ENCODE data around the gene ZFP91. TPM values are rescaled to one million over a fixed set of nuclear protein-coding genes. Genes with fewer than 3 reads are reported as not detected.
A peak's percentile ranks its signal among the peaks of the same experiment; 100 is the strongest.
"Not testable (repeated sequence)": the region's sequence is repeated elsewhere in the genome, so short reads cannot be mapped to it uniquely, and the experiment has no call there.

Gene ZFP91
- total and polyA plus RNA-seq, 2 of the 4 experiments (the other 2 are of a cell fraction) = 20.7 to 25.3 TPM

GRCh38 chr11:58567889-58568512 lies 10.9 kb upstream of the ZFP91 start:
- Histone ChIP-seq H2BK120ac (ENCODE audit: low read depth, low read length) (no peak overlapping the region), H3K4ac (ENCODE audit: low read depth, low read length) (no peak overlapping the region), H3K56ac (ENCODE audit: extremely low read depth, insufficient read depth, low read length) (no peak overlapping the region), H3K79me1 (ENCODE audit: low read depth in 1 of 2, low read length in 2 of 2) (peaks cover 0 to 4% of the 10 kb centered on the region in 2 experiments; a peak in 3 of 4 replicates), H3K36me3 (ENCODE audit: control insufficient read depth, insufficient read depth, low read length) (0 out of 2 replicates have a peak, but pooled peaks cover 2% of the 10 kb centered on the region), H3K4me2 (ENCODE audit: low read depth, low read length) (no peak overlapping the region), H2BK5ac (ENCODE audit: low read depth, low read length, poor library complexity, severe bottlenecking) (no peak overlapping the region), H4K20me1 (ENCODE audit: insufficient read depth, low read length) (no peaks in the 10 kb centered on the region), H3K9me3 (ENCODE audit: control insufficient read depth, insufficient read depth, low read length) (no peaks in the 10 kb centered on the region), H3K14ac (replicated peaks; ENCODE audit: low read depth, low read length) (no peak overlapping the region), H3K9ac (ENCODE audit: low read depth, low read length) (no peak overlapping the region), H3K4me3 (ENCODE audit: insufficient read depth, low read depth, low read length) (no peak overlapping the region), H2AFZ (replicated peaks; ENCODE audit: low read length, poor library complexity) (no peak overlapping the region), H3K18ac (ENCODE audit: low read depth, low read length) (no peak overlapping the region), H3K4me1 (ENCODE audit: control insufficient read depth, insufficient read depth, low read length) (peaks cover 2% of the 10 kb centered on the region), H4K8ac (ENCODE audit: low read depth in 2 of 2, low read length in 2 of 2) (no peak overlapping the region), H4K91ac (ENCODE audit: insufficient read depth, low read depth, low read length) (no peak overlapping the region), H2BK15ac (ENCODE audit: low read depth, low read length) (no peak overlapping the region), H3K27me3 (ENCODE audit: control insufficient read depth, insufficient read depth, low read length) (no peaks in the 10 kb centered on the region), H2AK5ac (ENCODE audit: low read depth, low read length) (no peak overlapping the region), H2BK20ac (ENCODE audit: low read depth, low read length) (no peak overlapping the region), H4K5ac (ENCODE audit: low read depth, low read length) (no peak overlapping the region), H3K27ac (ENCODE audit: insufficient read depth, low read length) (no peak overlapping the region), H2AK9ac (replicated peaks; ENCODE audit: low read depth, low read length, poor library complexity) (no peak overlapping the region), H3K23ac (ENCODE audit: low read depth, low read length) (no peak overlapping the region), H3K9me1 (ENCODE audit: insufficient read depth, low read length) (no peaks in the 10 kb centered on the region; the same call in 1 of the 2 replicates)
- no TSS peak for BruUV-seq (replicated peaks)
- peak; percentile 97 for ATAC-seq (ENCODE audit: low read depth)
- ChIA-PET POLR2A (ENCODE audit: unreplicated experiment) (no interaction called here), CTCF (interaction anchor here (0.6 to 2.2 kb wide), 13 partner anchors 9 to 778 kb away, joined by 3 to 16 read pairs (median 6); no protein-coding TSS in a partner anchor)
- in situ Hi-C loops (cut with MboI; ENCODE audit: low sequenced_read_pairs) (no loop called here), intact Hi-C loops (cut with micrococcal nuclease) (no loop called here), dilution Hi-C loops (cut with HindIII; ENCODE audit: low sequenced_read_pairs, unreplicated experiment) (no loop called here)
- no CpG with 5 or more reads among the region's 4 CpGs for WGBS, 2 experiments (ENCODE audit: extremely low coverage in 2 of 2, insufficient read length in 1 of 2)
- TF ChIP-seq BHLHE40 (IDR thresholded peaks at IDR 0.05; ENCODE audit: low read depth, low read length) (no peak), SMC3 (IDR thresholded peaks at IDR 0.05; ENCODE audit: low read depth, low read length) (peak; percentile 57), CTCF (conservative IDR thresholded peaks at IDR 0.05; ENCODE audit: low read depth, low read length) (peak; percentile 80), RAD21 (IDR thresholded peaks at IDR 0.05; ENCODE audit: low read length) (peak; percentile 61)
- peak; percentile 54 for DNase-seq

GRCh38 chr11:58572906-58573305 lies 6.0 kb upstream of the ZFP91 start:
- Histone ChIP-seq H3K4ac (ENCODE audit: low read depth, low read length) (peak overlapping the region; percentile 39; the same call in 1 of the 2 replicates), H4K8ac (ENCODE audit: low read depth in 2 of 2, low read length in 2 of 2) (peak overlapping the region in 1 of 2 experiments; percentile 50; a peak in 1 of 4 replicates), H3K4me1 (ENCODE audit: control insufficient read depth, insufficient read depth, low read length) (peaks cover 15% of the 10 kb centered on the region), H2BK120ac (ENCODE audit: low read depth, low read length) (peak overlapping the region; percentile 61), H2AK5ac (ENCODE audit: low read depth, low read length) (peak overlapping the region; percentile 72), H3K27ac (ENCODE audit: insufficient read depth, low read length) (peak overlapping the region; percentile 71), H2BK5ac (ENCODE audit: low read depth, low read length, poor library complexity, severe bottlenecking) (peak overlapping the region; percentile 94), H3K18ac (ENCODE audit: low read depth, low read length) (peak overlapping the region; percentile 38; the same call in 1 of the 2 replicates), H4K91ac (ENCODE audit: insufficient read depth, low read depth, low read length) (peak overlapping the region; percentile 25; the same call in 1 of the 2 replicates), H4K5ac (ENCODE audit: low read depth, low read length) (peak overlapping the region; percentile 51; the same call in 1 of the 2 replicates), H3K14ac (replicated peaks; ENCODE audit: low read depth, low read length) (0 out of 2 replicates have a peak overlapping the region, but pooled peaks have one; percentile 43), H3K79me1 (ENCODE audit: low read depth in 1 of 2, low read length in 2 of 2) (peaks cover 8 to 26% of the 10 kb centered on the region in 2 experiments; a peak in 3 of 4 replicates), H2BK20ac (ENCODE audit: low read depth, low read length) (peak overlapping the region; percentile 47; the same call in 1 of the 2 replicates)
- H2AK9ac ChIP-seq (replicated peaks; ENCODE audit: low read depth, low read length, poor library complexity); H3K9me3 ChIP-seq (ENCODE audit: control insufficient read depth, insufficient read depth, low read length); H2BK15ac ChIP-seq (ENCODE audit: low read depth, low read length); H3K27me3 ChIP-seq (ENCODE audit: control insufficient read depth, insufficient read depth, low read length); dilution Hi-C loops (cut with HindIII; ENCODE audit: low sequenced_read_pairs, unreplicated experiment); H3K9me1 ChIP-seq (ENCODE audit: insufficient read depth, low read length); H3K4me3 ChIP-seq (ENCODE audit: insufficient read depth, low read depth, low read length); POLR2A ChIA-PET (ENCODE audit: unreplicated experiment); H3K9ac ChIP-seq (ENCODE audit: low read depth, low read length); ATAC-seq (ENCODE audit: low read depth); H2AFZ ChIP-seq (replicated peaks; ENCODE audit: low read length, poor library complexity); CTCF ChIA-PET; DNase-seq; H3K56ac ChIP-seq (ENCODE audit: extremely low read depth, insufficient read depth, low read length); H4K20me1 ChIP-seq (ENCODE audit: insufficient read depth, low read length); H3K36me3 ChIP-seq (ENCODE audit: control insufficient read depth, insufficient read depth, low read length); H3K4me2 ChIP-seq (ENCODE audit: low read depth, low read length); H3K23ac ChIP-seq (ENCODE audit: low read depth, low read length); BruUV-seq (replicated peaks): not testable (repeated sequence)
- WGBS, 2 experiments (ENCODE audit: extremely low coverage in 2 of 2, insufficient read length in 1 of 2) = 100% methylated on average over 3 of the region's 14 CpGs; no CpG with 5 or more reads in 1 of the 2 experiments
- in situ Hi-C loops (cut with MboI; ENCODE audit: low sequenced_read_pairs) = loop anchor here (5.0 to 10.0 kb wide), 2 partner anchors 104 to 332 kb away; no protein-coding TSS in a partner anchor
- intact Hi-C loops (cut with micrococcal nuclease) = loop anchor here (10.0 kb wide), 1 partner anchor 982 kb away; no protein-coding TSS in a partner anchor
